Measurements from ENCODE around the gene ZNF283.
A peak's percentile ranks its signal among the peaks of the same experiment; 100 is the strongest.

The ZNF283 gene

GRCh38 chr19:43826787-43827754 lies at the start of gene ZNF283:
ZNF283 (plus strand) TSS chr19:43827321; CDS start chr19:43833505, 6,184 bp downstream.
- peak; percentile 77 to 85 for DNase-seq

GRCh38 chr19:43778651-43779050 lies 48.5 kb upstream of the ZNF283 start:
- DNase-seq, result no peak

GRCh38 chr19:43779147-43779819 lies 47.8 kb upstream of the ZNF283 start:
- no peak for DNase-seq

GRCh38 chr19:43779820-43780219 lies 47.3 kb upstream of the ZNF283 start:
- no peak for DNase-seq

- peak; percentile 66 to 82 for DNase-seq
Observed at GRCh38 chr19:43780706-43781525, 46.2 kb upstream of the ZNF283 start, which contains the start of gene KCNN4. KCNN4 (minus strand) TSS chr19:43780973; CDS start chr19:43780861, 112 bp downstream.

GRCh38 chr19:43781630-43782310 lies 45.4 kb upstream of the ZNF283 start:
- no peak for DNase-seq

GRCh38 chr19:43782311-43782660 lies 44.8 kb upstream of the ZNF283 start:
- DNase-seq, result no peak

GRCh38 chr19:43782689-43783231 lies 44.4 kb upstream of the ZNF283 start:
- DNase-seq, result no peak

- no peak for DNase-seq
Observed at GRCh38 chr19:43783636-43784035, 43.5 kb upstream of the ZNF283 start.

- DNase-seq, result peak; percentile 62 to 71
Observed at GRCh38 chr19:43784241-43784980, 42.7 kb upstream of the ZNF283 start.

- peak in 1 of 2 experiments; percentile 43 for DNase-seq
Observed at GRCh38 chr19:43784981-43785808, 41.9 kb upstream of the ZNF283 start.

GRCh38 chr19:43786665-43787064 lies 40.5 kb upstream of the ZNF283 start:
- DNase-seq, result no peak

GRCh38 chr19:43789029-43789428 lies 38.1 kb upstream of the ZNF283 start:
- no peak for DNase-seq

- DNase-seq, result no peak
Observed at GRCh38 chr19:43790587-43790986, 36.5 kb upstream of the ZNF283 start.

GRCh38 chr19:43797118-43797517 lies 30.0 kb upstream of the ZNF283 start:
- DNase-seq, result no peak

- DNase-seq, result no peak
Observed at GRCh38 chr19:43797556-43797955, 29.6 kb upstream of the ZNF283 start.

- DNase-seq, result no peak
Observed at GRCh38 chr19:43798026-43798545, 29.0 kb upstream of the ZNF283 start.

- peak; percentile 67 to 87 for DNase-seq
Observed at GRCh38 chr19:43798546-43799409, 28.3 kb upstream of the ZNF283 start.

- no peak for DNase-seq
Observed at GRCh38 chr19:43799502-43800142, 27.5 kb upstream of the ZNF283 start.
